Body of pancreas (tissue), 4 donors: ENCODE data around the gene UHRF2. TPM values are rescaled to one million over a fixed set of nuclear protein-coding genes. Genes with fewer than 3 reads are reported as not detected.
A peak's percentile ranks its signal among the peaks of the same experiment; 100 is the strongest.
"Not testable (repeated sequence)": the region's sequence is repeated elsewhere in the genome, so short reads cannot be mapped to it uniquely, and the experiment has no call there.

Experiments
- ATAC-seq: fragments of 150-250 bp; one replicate; pipeline ENCODE4 v1.9.1; 2016
- DNase-seq, 4 donors: peaks; one replicate each; pipeline ENCODE4 v3.0.0-alpha.2; 2019
- H3K27ac ChIP-seq, 4 donors: fragments of 200-600 bp; sonication (generic); 1 replicate in 3 of 4; 2 replicates in 1 of 4; pipeline versions ENCODE4 v1.5.1 to v1.6.1; 2016 to 2019; ENCODE audit warnings: mild to moderate bottlenecking in 1 of 4, mixed read lengths in 1 of 4, moderate library complexity in 1 of 4
- H3K27me3 ChIP-seq, 2 donors: fragments of 200-600 bp; sonication (generic); one replicate each; pipeline ENCODE4 v1.6.0; 2016; ENCODE audit warnings: mild to moderate bottlenecking in 1 of 2
- H3K36me3 ChIP-seq, 2 donors: fragments of 200-600 bp; sonication (generic); replicated peaks in 1 of 2; 2 replicates each; pipeline ENCODE4 v1.5.1; 2016; ENCODE audit warnings: low read depth in 2 of 2; ENCODE audit not compliant: insufficient read depth in 1 of 2
- H3K4me1 ChIP-seq: fragments of 200-600 bp; sonication (generic); one replicate; pipeline ENCODE4 v1.6.0; 2016
- H3K4me3 ChIP-seq, 2 donors: fragments of 200-600 bp; sonication (generic); 1 replicate in 1 of 2; 2 replicates in 1 of 2; pipeline ENCODE4 v1.5.1; 2016 to 2019
- H3K9me3 ChIP-seq, 3 donors: fragments of 200-600 bp; sonication (generic); 1 replicate in 2 of 3; 2 replicates in 1 of 3; pipeline ENCODE4 v1.5.1; 2016
- POLR2A ChIP-seq, 3 donors: fragments of 450-650 bp; IDR thresholded peaks; one replicate each; pipeline ENCODE4 v1.6.1; 2016; ENCODE audit warnings: antibody characterized with exemption in 3 of 3, mild to moderate bottlenecking in 2 of 3
- WGBS, 2 donors: methylation state at CpG; one replicate each; pipeline ENCODE4 v1.1.5; 2017; 5-methylcytosine and 5-hydroxymethylcytosine counted together
- intact Hi-C: fragments of 100-400 bp; cut with DNase I; formaldehyde crosslinking; loops from one replicate; pipeline ENCODE4 v1.15.1; 2023
- total RNA-seq, 2 donors: library from RNA; depleted of rRNA; stranded (reverse); fragments of >200 nt; gene quantifications; one replicate each; pipeline ENCODE4 v1.1.0, GENCODE V29; 2016
- TF ChIP-seq, protein P1 (sequence below), 7 experiments: fragments of 450-650 bp in 4 of 7; fragments of 200-600 bp in 3 of 7; sonication (generic) in 3 of 7; IDR thresholded peaks; one replicate each; pipeline ENCODE4 v1.5.1; 2016 to 2019; ENCODE audit warnings: antibody characterized with exemption in 7 of 7

UHRF2 gene, protein sequence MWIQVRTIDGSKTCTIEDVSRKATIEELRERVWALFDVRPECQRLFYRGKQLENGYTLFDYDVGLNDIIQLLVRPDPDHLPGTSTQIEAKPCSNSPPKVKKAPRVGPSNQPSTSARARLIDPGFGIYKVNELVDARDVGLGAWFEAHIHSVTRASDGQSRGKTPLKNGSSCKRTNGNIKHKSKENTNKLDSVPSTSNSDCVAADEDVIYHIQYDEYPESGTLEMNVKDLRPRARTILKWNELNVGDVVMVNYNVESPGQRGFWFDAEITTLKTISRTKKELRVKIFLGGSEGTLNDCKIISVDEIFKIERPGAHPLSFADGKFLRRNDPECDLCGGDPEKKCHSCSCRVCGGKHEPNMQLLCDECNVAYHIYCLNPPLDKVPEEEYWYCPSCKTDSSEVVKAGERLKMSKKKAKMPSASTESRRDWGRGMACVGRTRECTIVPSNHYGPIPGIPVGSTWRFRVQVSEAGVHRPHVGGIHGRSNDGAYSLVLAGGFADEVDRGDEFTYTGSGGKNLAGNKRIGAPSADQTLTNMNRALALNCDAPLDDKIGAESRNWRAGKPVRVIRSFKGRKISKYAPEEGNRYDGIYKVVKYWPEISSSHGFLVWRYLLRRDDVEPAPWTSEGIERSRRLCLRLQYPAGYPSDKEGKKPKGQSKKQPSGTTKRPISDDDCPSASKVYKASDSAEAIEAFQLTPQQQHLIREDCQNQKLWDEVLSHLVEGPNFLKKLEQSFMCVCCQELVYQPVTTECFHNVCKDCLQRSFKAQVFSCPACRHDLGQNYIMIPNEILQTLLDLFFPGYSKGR
- 10 to 100 TPM; 52.1 to 69.8 TPM for total RNA-seq

DNA sequence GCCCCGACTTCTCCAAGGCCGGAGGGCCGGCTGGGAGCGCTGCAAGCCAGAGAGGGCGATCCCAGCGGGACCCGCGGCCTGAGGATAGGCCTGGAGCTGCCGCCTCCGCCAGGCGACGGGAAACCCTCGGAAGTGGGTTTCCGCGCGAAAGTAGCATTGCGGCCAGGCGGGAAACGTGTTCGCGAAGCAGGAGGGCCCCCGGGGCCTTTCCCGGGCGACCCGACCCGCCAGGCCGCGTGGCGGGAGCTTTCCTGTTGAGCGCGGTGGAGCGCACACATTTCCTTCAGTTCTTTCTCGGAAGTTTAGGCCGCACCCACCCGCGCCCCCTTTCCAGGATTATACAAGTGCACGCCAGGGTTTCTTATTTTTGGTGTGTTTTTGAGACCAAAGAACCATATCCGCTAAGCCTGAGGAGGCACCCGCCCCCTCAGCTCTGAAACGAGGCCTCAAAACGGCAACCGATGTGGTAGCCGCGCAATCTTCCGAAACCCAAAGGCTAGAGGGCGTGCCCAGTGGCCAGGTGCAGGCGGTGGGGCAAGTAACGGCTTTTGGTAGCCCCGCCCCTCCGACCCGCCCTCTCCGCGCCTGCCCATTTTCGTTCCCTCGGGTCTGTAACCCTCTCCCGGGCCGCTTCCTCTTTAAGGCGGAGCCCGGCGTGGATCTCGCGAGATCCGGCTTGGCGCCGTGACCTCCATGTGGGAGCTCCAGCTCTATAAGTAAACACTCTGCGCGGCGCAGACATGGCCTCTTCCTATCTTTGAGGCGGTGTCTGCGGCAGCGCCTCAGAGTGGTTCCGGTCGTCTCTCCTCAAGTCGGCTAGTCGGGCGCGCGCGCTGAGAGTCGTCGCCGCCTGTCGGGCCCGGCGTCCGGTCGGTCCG lies at the start of gene UHRF2:
Gene UHRF2, plus strand, starts transcription at position 713 of the 878 bp plus-strand sequence. CDS start 292 bp downstream, outside the sequence.
- peak; percentile 72 to 90 (median 88) for TF ChIP-seq POLR2A (IDR thresholded peaks at IDR 0.05)
- TF ChIP-seq, protein P1, sequence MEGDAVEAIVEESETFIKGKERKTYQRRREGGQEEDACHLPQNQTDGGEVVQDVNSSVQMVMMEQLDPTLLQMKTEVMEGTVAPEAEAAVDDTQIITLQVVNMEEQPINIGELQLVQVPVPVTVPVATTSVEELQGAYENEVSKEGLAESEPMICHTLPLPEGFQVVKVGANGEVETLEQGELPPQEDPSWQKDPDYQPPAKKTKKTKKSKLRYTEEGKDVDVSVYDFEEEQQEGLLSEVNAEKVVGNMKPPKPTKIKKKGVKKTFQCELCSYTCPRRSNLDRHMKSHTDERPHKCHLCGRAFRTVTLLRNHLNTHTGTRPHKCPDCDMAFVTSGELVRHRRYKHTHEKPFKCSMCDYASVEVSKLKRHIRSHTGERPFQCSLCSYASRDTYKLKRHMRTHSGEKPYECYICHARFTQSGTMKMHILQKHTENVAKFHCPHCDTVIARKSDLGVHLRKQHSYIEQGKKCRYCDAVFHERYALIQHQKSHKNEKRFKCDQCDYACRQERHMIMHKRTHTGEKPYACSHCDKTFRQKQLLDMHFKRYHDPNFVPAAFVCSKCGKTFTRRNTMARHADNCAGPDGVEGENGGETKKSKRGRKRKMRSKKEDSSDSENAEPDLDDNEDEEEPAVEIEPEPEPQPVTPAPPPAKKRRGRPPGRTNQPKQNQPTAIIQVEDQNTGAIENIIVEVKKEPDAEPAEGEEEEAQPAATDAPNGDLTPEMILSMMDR (IDR thresholded peaks at IDR 0.05): peak in 2 of 7 experiments; percentile 3 to 10
- no peaks in the 10 kb centered on the region for H3K9me3 ChIP-seq
- H3K27me3 ChIP-seq: no peaks in the 10 kb centered on the region
- DNase-seq (peak; percentile 99), ATAC-seq (peak; percentile 97)
- intact Hi-C loops: no loop called here
- H3K4me1 ChIP-seq: peaks cover 33% of the 10 kb centered on the region
- H3K4me3 ChIP-seq: peak within 1 kb of the TSS; percentile 72 to 94
- no peaks in the 10 kb centered on the region for H3K36me3 ChIP-seq
- H3K27ac ChIP-seq: peak within 1 kb of the TSS; percentile 46 to 85 (median 76)
- WGBS, 2 donors: 4 to 5% methylated on average over 23 to 86 of the region's 88 CpGs

DNA sequence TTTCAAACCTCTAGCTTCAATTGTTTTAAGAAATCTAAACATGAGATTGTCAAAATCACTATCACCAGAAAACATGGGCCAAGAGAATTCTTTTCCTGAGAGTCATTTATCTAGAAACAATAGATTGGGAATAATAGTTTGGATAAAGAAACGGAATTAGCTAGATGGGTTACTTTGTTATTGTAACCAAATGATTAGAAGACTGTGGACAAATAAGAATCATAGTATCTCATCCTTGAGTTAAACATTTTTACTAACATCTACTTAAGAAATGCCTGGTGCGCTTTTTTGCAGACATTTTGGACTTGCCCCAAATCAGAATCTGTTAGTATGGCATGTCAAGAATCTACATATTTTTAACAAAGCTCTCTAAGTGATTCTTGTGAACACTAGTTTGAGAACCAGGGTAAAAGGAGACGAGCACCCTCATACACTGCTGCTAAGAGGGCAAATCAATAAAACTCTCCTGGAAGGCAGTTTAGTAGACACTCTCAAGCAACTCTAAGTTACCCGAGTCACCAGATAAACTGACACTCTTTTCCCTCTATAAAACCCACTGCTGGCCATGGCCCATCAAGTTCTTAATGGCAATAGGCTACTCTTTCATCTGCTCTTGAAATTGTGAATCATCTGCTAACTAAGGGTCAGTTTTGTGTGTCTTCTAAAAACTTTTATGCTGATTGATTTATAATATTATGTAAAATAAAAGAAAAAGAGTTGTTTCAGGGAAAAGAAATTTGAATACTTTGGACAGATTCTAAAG lies 45.7 kb upstream of the UHRF2 start:
- Histone ChIP-seq H3K4me3 (no peak overlapping the region), H3K4me1 (no peaks in the 10 kb centered on the region), H3K9me3 (no peaks in the 10 kb centered on the region), H3K36me3 (no peaks in the 10 kb centered on the region), H3K27me3 (no peaks in the 10 kb centered on the region), H3K27ac (no peak overlapping the region)
- no peak for DNase-seq
- no peak for TF ChIP-seq POLR2A (IDR thresholded peaks at IDR 0.05)
- TF ChIP-seq, protein P1 (IDR thresholded peaks at IDR 0.05): no peak
- WGBS, 2 donors: 70 to 76% methylated on average over 4 of the region's 4 CpGs
- ATAC-seq: no peak
- intact Hi-C loops: no loop called here

DNA sequence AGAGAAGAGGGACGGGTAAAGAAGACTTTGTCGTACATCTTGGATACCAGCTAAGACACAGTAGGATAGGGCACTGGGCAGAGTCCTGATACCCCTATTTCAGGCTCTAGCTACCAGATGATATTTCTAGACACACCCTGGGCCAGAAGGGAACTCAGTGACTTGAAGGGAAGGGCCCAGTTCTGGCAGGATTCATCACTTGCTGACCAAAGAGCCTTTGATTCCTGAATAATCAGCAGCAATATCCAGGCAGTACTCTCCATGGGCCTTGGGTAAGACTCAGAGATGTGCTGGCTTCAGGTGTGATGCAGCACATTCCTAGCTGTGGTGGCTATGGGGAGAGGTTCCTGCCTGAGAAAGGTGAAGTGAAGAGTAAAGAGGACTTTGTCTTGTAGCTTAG lies 44.2 kb upstream of the UHRF2 start:
- Histone ChIP-seq H3K27ac (no peak overlapping the region), H3K4me3 (no peak overlapping the region), H3K4me1 (no peaks in the 10 kb centered on the region), H3K27me3 (no peaks in the 10 kb centered on the region), H3K9me3 (no peaks in the 10 kb centered on the region), H3K36me3 (no peaks in the 10 kb centered on the region)
- TF ChIP-seq POLR2A (IDR thresholded peaks at IDR 0.05): no peak
- TF ChIP-seq, protein P1 (IDR thresholded peaks at IDR 0.05): no peak
- WGBS, 2 donors: 85 to 93% methylated on average over 2 of the region's 2 CpGs
- intact Hi-C loops: no loop called here
- DNase-seq (no peak), ATAC-seq (no peak)

DNA sequence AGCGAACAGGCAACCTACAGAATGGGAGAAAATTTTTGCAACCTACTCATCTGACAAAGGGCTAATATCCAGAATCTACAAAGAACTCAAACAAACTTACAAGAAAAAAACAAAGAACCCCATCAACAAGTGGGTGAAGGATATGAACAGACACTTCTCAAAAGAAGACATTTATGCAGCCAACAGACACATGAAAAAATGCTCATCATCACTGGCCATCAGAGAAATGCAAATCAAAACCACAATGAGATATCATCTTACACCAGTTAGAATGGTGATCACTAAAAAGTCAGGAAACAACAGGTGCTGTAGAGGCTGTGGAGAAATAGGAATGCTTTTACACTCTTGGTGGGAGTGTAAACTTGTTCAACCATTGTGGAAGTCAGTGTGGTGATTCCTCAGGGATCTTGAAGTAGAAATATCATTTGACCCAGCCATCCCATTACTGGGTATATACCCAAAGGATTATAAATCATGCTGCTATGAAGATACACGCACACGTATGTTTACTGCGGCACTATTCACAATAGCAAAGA lies 31.5 kb upstream of the UHRF2 start:
- H3K27me3 ChIP-seq, H3K4me1 ChIP-seq, DNase-seq, intact Hi-C loops, H3K36me3 ChIP-seq, H3K4me3 ChIP-seq, H3K9me3 ChIP-seq, ATAC-seq, H3K27ac ChIP-seq: not testable (repeated sequence)
- WGBS, 2 donors: 90% methylated on average over 4 of the region's 4 CpGs
